WERI-Rb-1 (cell line): Measurements from ENCODE around the gene PIGN.

Source experiments
- DNase-seq: peaks from one replicate; pipeline ENCODE4 v3.0.0-alpha.2; 2020
- H3K27ac ChIP-seq: fragments of 250-450 bp; sonication (Bioruptor Pico); 2 replicates; pipeline ENCODE4 v1.5.1; 2020; ENCODE audit warnings: mild to moderate bottlenecking, moderate library complexity
- H3K27me3 ChIP-seq: fragments of 250-450 bp; sonication (Bioruptor Pico); 2 replicates; pipeline ENCODE4 v1.5.1; 2021; ENCODE audit warnings: mild to moderate bottlenecking, low read depth, moderate library complexity; ENCODE audit not compliant: insufficient read depth, severe bottlenecking
- H3K36me3 ChIP-seq: fragments of 250-450 bp; sonication (Bioruptor Pico); 2 replicates; pipeline ENCODE4 v1.5.1; 2020; ENCODE audit warnings: mild to moderate bottlenecking, moderate library complexity
- H3K4me3 ChIP-seq: 2 replicates; pipeline ENCODE4 v1.5.1; 2011; ENCODE audit warnings: low read depth, mild to moderate bottlenecking, control low read depth, low read length
- H3K9me3 ChIP-seq: fragments of 250-450 bp; sonication (Bioruptor Pico); 2 replicates; pipeline ENCODE4 v1.5.1; 2021; ENCODE audit warnings: mild to moderate bottlenecking, moderate library complexity; ENCODE audit not compliant: severe bottlenecking
- CTCF ChIP-seq: IDR thresholded peaks from 2 replicates; pipeline ENCODE4 v1.5.1; 2011; ENCODE audit warnings: low read depth, mild to moderate bottlenecking, control low read depth, inconsistent platforms, low read length

The PIGN gene

GRCh38 chr18:62200121-62200914, 13.5 kb upstream of the PIGN start:
- Histone ChIP-seq H3K9me3 (no peaks in the 10 kb centered on the region), H3K36me3 (no peaks in the 10 kb centered on the region), H3K27me3 (no peaks in the 10 kb centered on the region), H3K27ac (no peak overlapping the region), H3K4me3 (no peak overlapping the region)
- no peak for DNase-seq
- TF ChIP-seq CTCF, result no peak

- no peak overlapping the region for H3K4me3 ChIP-seq
- no peak for DNase-seq
- H3K36me3 ChIP-seq, result no peaks in the 10 kb centered on the region
- TF ChIP-seq CTCF, result no peak
- no peaks in the 10 kb centered on the region for H3K9me3 ChIP-seq
- H3K27me3 ChIP-seq, result no peaks in the 10 kb centered on the region
- no peak overlapping the region for H3K27ac ChIP-seq
Measured at GRCh38 chr18:62199629-62200028, 12.8 kb upstream of the PIGN start.

- no peaks in the 10 kb centered on the region for H3K27me3 ChIP-seq
- no peak for TF ChIP-seq CTCF
- DNase-seq, result no peak
- no peak overlapping the region for H3K27ac ChIP-seq
- no peaks in the 10 kb centered on the region for H3K9me3 ChIP-seq
- no peaks in the 10 kb centered on the region for H3K36me3 ChIP-seq
- no peak overlapping the region for H3K4me3 ChIP-seq
Measured at GRCh38 chr18:62198259-62198658, 11.4 kb upstream of the PIGN start.

- Histone ChIP-seq H3K9me3 (no peaks in the 10 kb centered on the region), H3K4me3 (no peak overlapping the region), H3K36me3 (no peaks in the 10 kb centered on the region), H3K27ac (no peak overlapping the region), H3K27me3 (no peaks in the 10 kb centered on the region)
- DNase-seq, result no peak
- TF ChIP-seq CTCF, result no peak
Measured at GRCh38 chr18:62196980-62197379, 10.1 kb upstream of the PIGN start.

GRCh38 chr18:62196079-62196478, 9.2 kb upstream of the PIGN start:
- H3K4me3 ChIP-seq, result no peak overlapping the region
- DNase-seq, result no peak
- no peak for TF ChIP-seq CTCF
- H3K36me3 ChIP-seq, result no peaks in the 10 kb centered on the region
- H3K27me3 ChIP-seq, result no peaks in the 10 kb centered on the region
- H3K27ac ChIP-seq, result no peak overlapping the region
- H3K9me3 ChIP-seq, result no peaks in the 10 kb centered on the region

- no peak overlapping the region for H3K27ac ChIP-seq
- no peaks in the 10 kb centered on the region for H3K9me3 ChIP-seq
- TF ChIP-seq CTCF, result no peak
- no peaks in the 10 kb centered on the region for H3K27me3 ChIP-seq
- no peak for DNase-seq
- no peak overlapping the region for H3K4me3 ChIP-seq
- peaks cover 5% of the 10 kb centered on the region for H3K36me3 ChIP-seq
Measured at GRCh38 chr18:62189208-62189607, 2.4 kb upstream of the PIGN start.
